NCI-H1436 treated with DMSO at 0.1 percent for 48 hours (cell line): ENCODE measurements around the gene SMIM10L2A.
"Not testable (repeated sequence)": the region's sequence is repeated elsewhere in the genome, so short reads cannot be mapped to it uniquely, and the experiment has no call there.

ENCODE experiments used
- DNase-seq: peaks from one replicate; lab custom pipeline; 2025; lab: John Stamatoyannopoulos, UW

The SMIM10L2A gene

DNA sequence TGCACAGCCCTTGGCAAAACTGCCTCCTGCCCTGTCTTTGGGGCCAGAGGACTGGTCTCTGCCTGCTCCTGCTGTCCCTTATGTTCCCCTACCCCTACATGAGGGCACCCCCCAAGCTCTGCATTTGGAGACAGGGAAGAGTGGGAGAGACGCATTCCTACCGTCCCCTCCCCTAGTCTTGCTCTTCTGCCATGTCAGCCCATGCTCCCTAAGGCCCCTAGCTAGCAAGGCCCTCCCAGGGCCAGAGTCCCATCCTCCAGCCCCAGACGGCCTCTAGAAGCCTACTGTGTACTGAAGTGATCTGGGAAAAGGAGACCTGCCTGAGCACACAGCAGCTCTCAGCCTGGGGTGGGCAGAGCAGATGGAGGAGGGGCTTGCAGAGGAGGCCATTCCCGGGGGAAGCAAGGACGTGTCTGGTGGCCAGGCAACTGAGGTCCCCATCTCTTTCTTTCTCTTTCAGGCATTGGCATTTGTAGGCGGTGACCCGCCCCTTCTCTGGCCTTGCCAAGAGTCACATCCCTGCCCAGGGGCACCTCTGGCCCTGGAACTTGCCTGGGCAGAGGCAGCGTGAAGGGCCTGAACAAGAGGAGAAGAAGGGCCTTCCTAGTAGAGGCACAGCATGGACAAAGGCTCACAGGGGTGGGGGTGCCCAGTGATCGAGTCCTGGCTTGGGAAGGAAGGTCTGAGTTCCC lies 1.6 kb downstream of the SMIM10L2A start:
- DNase-seq: not testable (repeated sequence)

DNA sequence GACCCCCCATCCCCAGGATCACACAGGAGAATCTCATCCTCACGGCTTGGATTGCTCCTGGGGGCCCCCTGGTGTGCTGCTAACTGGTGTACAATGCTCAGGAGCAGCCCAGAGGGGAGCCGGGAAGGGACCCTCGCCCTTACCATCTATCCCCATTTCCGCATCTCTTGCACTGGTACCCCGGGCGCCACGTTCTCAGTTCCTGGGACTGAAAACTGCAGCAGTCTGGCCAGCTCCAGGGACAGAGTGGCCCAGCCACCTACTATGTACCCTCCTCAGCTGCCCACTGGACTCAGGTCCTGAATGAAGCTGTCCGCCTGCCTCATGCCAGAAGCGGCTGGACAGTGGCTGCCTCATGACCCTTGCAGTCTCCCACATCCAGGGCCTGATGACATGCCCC lies 2.7 kb downstream of the SMIM10L2A start:
- no peak for DNase-seq

DNA sequence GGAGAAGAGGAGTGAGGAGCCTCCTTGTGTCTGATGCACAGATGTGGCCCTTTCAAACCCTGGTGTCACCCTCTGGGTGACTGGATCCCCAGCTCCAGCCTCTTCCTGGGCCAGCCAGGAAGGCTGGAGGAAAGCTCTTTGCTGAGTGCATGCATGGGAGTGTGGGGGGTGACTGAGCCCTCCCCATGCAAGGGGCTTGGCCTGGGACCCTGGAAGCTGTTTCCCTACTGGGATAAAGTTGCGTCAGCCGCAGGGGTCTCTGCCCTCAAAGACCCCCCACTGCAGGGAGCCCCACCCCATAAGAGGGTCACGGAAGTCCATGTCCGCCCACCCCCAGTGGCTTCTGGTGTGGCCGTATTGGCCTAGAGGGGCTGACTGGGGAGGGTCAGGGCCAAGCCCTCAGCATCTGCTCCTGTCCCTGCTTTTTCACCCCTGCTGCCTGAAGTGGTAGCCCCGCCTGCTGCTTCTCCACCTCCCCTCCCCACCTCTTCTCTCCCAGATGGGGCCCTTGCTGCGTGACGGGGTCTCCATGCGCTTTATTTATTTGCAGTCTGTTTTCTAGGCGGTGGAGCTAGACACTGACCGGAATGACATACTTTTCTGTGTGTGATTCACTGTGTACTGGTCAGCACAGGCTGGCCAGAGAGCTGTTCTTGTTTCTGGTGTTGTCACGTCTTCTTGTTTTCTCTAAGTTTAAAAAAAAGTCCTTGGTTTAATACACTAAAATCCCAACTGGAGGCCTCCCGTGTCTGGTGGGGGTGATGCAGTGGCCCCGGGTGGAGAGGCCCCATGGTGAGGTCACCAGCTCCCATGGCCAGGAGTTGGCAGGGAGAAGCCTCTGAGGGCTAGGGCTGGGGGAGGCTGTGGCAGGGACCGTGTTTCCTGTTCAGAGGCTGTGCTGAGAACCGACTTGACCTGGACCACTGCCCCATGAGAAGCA lies 3.6 kb downstream of the SMIM10L2A start:
- DNase-seq: no peak

GRCh38 chrX:135429429-135429828 lies 7.7 kb downstream of the SMIM10L2A start:
- no peak for DNase-seq

- DNase-seq: no peak
Measured at GRCh38 chrX:135431886-135432285, 10.1 kb downstream of the SMIM10L2A start.

DNA sequence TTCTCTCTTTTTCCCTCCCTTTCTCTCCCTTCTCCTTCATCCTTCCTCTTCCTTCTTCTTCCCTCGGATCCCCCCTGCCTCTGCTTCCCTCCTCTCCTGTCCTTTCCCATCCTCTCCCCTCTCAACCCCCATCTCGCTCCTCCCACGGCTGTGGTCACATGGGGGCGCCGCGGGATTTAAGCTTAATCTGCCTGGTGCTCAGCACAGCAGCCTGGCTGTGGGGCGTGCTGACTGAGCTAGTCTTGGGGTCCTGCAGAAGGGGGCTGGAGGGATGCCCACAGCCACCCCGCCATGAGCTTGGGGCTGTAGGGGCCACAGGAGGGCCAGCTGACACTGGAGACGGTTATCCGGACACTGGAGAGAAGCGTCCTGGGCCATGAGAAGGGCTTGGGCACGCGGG lies 10.7 kb downstream of the SMIM10L2A start:
- no peak for DNase-seq

DNA sequence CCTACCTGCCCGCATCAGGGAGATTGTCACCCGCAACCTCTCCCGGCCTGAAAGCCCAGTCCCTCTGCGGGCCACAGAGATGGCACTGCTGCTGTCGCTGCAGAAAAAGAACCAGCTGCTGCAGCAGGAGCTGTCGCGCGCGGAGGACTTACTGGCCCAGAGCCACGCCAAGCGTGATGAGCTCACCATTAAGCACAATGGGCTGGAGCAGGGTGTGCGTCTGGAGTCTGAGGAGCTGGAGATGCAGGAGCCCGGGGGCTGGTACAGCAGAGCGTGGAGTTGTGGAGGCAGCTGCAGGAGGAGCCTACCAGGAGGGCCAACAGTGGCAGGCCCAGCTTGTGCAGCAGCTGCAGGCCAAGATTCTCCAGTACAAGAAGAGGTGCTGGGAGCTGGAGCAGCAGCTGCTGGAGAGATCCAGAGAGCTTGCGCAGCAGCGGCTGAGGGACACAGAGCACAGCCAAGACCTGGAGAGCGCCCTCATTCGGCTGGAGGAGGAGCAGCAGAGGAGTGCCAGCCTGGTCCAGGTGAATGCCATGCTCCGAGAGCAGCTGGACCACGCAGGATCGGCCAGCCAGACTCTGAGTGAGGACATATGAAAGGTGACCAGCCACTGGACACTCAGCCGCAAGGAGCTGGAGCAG lies 11.3 kb downstream of the SMIM10L2A start:
- DNase-seq: no peak

DNA sequence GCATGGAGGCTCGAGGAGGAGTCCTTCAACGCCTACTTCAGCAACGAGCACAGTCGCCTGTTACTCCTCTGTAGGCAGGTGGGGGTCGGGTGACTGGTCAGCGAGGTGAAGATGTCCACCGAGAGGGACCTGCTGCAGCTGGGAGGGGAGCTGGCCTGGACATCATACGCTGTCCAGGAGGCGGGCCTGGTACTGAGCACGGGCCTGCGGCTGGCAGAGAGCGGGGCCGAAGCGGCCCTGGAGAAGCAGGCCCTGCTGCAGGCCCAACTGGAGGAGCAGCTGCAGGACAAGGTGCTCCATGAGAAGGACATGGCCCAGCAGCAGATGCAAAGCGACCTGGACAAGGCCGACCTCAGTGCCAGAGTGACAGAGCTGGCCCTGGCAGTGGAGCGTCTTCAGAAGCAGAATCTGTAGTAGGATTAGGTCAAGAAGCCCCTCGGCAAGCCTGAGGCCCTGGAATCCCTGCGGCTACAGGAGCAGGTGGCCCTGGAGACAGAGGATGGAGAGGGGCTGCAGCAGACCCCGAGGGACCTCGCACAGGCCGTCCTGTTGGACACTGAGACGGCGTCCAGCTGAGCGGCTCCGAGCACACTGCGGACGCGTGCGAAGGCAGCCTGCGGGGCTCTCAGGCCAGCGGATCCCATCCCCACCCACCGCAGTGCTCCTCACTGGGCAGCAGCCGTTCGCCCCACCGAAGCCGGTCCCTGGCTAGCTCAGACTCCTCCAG lies 11.9 kb downstream of the SMIM10L2A start:
- no peak for DNase-seq

DNA sequence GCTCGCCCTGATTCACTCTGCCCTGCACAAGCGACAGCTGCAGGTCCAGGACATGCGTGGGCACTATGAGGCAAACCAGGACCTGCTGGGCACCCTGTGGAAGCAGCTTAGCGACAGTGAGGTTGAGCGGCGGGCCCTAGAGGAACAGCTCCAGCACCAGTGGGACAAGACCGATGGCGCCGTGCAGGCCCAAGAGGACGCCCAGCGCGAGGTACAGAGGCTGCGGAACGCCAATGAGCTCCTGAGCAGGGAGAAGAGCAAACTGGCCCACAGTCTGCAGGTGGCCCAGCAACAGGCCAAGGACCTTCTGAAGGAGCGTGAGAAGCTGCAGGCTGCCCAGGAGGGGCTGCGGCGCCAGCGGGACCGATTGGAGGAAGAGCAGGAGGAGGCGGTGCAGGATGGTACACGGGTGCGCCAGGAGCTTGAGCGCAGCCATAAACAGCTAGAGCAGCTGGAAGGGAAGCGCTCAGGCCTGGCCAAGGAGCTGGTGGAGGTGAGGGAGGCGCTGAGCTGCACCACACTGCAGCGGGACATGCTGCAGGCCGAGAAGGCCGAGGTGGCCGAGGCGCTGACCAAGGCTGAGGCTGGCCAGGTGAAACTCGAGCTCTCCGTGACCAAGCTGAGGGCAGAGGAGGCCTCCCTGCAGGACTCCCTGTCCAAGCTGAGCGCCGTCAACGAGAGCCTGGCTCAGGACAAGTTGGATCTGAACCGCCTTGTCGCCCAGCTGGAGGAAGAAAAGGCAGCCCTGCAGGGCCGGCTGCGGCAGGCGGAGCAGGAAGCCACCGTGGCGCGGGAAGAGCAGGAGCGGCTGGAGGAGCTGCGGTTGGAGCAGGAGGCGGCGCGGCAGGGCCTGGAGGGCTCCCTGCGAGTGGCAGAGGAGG lies 12.8 kb downstream of the SMIM10L2A start:
- DNase-seq: no peak

DNA sequence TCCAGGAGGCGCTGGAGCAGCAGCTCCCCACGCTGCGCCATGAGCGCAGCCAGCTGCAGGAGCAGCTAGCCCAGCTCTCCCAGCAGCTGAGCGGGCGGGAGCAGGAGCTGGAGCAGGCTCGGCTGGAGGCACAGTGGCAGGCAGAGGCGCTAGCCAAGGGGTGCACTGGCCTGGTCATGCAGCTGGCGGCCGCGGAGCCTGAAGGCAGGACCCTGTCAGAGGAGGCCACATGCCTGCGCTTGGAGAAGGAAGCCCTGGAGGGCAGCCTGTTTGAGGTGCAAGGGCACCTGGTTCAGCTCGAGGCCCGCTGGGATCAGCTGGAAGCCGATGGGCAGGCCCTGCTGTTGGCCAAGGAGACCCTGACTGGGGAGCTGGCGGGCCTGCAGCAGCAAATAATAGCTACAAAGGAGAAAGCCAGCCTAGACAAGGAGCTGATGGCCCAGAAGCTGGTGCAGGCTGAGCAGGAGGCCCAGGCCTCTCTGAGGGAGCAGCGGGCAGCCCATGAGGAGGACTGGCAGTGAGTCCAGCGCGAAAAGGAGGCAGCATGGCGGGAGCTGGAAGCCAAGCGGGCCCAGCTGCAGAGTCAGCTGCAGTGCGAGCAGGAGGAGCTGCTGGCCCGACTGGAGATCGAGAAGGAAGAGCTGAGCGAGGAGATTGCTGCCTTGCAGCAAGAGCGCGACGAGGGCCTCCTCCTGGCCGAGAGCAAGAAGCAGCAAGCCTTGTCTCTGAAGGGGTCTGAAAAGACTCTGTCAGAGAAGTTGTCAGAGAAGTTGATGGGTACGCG lies 13.6 kb downstream of the SMIM10L2A start:
- DNase-seq: no peak

- DNase-seq: no peak
Measured at GRCh38 chrX:135435933-135436332, 14.2 kb downstream of the SMIM10L2A start.

GRCh38 chrX:135436456-135436855 lies 14.7 kb downstream of the SMIM10L2A start:
- no peak for DNase-seq

GRCh38 chrX:135436966-135437866 lies 15.5 kb downstream of the SMIM10L2A start:
- no peak for DNase-seq

GRCh38 chrX:135437867-135438733 lies 16.4 kb downstream of the SMIM10L2A start:
- no peak for DNase-seq

DNA sequence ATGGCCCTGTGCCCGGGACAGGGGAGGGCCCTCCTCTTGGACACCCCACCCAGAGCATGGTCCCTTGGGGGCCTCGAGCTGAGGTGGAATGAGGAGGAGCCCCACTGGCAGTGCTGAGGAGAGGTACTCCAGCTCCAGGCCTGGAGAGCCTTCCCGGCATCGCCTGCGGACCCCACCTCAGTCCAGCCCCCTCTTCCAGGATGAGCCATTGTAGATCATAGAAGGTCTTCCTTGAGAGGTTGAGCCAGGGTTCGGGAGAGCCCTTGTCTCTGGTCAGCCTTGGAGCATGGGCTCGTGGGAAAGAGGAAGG lies 16.9 kb downstream of the SMIM10L2A start:
- no peak for DNase-seq

DNA sequence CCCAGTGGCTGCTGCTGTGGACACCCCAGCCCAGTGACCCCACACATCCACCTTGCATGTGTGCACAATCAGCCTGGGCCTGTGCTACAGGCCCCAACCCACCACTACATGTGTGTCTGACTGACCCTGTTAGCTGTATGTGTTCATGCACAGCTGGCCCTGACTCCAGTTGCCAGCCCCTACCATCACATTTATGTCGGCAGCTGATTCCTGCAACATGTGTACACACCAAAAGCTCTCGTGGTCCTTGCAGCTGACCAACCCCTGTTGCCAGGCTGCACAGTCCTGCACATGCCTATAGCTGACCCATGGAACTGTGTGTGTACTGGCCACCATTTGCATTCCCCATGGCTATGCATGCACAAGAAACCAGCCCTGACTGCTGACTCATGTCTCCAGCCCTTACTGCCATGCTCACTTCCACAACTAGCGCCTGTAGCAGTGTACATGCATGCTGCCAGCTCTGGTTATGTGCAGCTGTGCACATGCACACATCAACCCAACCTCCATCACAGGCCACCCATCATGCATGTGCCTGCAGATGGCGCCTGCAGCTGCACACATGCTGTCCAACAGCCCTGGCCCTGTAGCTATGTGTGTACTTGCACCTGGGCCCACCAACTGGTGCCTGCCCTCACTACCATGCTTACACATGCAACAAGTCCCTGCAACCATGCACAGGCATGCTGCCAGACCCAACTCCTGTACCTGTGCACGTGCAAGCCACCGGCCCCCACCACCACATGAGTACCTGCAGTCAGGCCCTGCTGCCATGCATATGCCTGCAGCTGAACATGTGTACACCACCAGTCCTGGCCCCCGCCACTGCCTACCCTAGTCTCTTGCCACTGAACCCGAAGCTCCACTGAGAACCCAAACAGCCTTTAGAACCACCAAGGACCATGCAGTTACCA lies 28.1 kb downstream of the SMIM10L2A start:
- no peak for DNase-seq

GRCh38 chrX:135453381-135453780 lies 31.6 kb downstream of the SMIM10L2A start:
- no peak for DNase-seq
